T47D (cell line): ENCODE results near the gene CRYGD.
"Not testable (repeated sequence)": the region's sequence is repeated elsewhere in the genome, so short reads cannot be mapped to it uniquely, and the experiment has no call there.

Experiments used
- DNase-seq, 2 experiments: peaks; one replicate each; pipeline versions ENCODE4 v3.0.0 to v3.0.0-alpha.2; 2011 to 2012; ENCODE audit warnings: low read depth in 1 of 2, low spot score in 1 of 2
- JUND ChIP-seq: IDR thresholded peaks from 2 replicates; pipeline ENCODE4 v1.6.1; 2012; ENCODE audit warnings: low read depth
- in situ Hi-C: cut with HindIII; loops from 2 replicates; pipeline ENCODE4 v1.10.0; 2016; ENCODE audit warnings: low sequenced_read_pairs, low pct_unique_long_range_greater_than_20kb

Gene CRYGD

DNA sequence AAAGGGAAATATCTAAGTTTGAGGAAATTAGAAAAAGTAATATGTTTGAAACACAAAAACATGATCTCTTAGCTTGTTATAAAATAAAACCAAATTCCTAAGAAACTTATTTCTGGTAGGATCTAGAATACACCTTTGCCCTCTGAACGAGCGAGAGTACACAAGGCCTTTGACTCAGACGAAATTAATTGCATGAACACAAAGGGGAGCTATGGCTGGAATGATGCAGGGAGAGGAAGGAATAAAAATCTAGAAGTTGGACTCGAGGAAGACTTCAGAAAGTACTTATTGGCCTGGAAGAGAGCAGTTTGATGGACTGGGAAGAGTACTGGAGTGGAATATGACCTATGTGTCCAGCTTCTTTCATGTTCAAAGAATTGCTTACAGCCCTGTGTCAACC lies 927 bp upstream of the CRYGD start:
- TF ChIP-seq JUND = no peak
- in situ Hi-C loops = no loop called here
- DNase-seq = no peak

DNA sequence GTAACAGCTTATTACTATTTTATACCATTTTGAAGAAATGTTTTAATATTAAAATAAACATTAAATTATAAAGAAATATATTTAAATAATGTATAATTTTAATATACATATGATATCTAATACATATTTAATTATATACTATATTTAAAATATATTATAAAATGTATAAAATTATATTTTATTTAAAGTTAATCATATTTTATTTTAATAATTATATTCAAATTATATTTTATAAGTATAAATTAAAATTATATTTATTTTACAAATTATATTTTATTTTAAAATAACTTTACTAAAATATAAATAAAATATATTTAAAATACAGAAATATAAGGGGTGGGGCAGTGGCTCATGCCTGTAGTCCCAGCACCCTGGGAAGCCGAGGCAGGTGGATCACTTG lies 2.1 kb downstream of the CRYGD start:
- in situ Hi-C loops = no loop called here
- no peak for DNase-seq
- no peak for TF ChIP-seq JUND

DNA sequence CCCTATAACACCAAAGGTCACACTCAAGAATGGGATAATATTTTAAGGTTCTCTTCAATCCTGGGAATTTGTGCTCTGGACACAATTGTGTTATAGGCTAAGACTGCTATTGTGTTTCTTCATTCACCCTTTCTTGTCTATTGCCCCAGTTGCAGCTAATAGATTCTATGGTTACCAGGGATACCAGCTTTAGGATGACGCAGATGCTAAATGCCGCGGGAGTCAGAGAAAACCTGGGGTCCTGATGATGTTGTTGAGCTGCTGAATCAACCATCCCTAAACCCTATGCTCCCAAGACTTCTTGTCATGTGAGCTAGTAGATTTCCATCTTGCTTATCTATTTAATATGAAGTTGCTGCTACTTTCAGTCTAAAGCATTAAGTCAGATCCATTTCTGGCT lies 5.4 kb downstream of the CRYGD start:
- no peak for DNase-seq
- in situ Hi-C loops = no loop called here
- no peak for TF ChIP-seq JUND

DNA sequence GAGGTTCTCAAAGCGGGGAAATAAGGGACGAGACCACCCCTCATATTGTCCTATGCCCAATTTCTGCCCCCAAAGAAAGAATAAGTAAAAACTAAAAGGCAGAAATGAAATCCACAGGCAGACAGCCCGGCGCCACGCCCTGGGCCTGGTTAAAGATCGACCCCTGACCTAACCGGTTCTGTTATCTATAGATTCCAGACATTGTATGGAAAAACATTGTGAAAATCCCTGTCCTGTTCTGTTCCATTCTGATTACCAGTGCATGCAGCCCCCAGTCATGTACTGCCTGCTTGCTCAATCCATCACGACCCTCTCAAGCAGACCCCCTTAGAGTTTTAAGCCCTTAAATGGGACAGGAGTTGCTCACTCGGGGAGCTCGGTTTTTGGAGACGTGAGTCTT lies 6.9 kb downstream of the CRYGD start:
- in situ Hi-C loops = not testable (repeated sequence)

DNA sequence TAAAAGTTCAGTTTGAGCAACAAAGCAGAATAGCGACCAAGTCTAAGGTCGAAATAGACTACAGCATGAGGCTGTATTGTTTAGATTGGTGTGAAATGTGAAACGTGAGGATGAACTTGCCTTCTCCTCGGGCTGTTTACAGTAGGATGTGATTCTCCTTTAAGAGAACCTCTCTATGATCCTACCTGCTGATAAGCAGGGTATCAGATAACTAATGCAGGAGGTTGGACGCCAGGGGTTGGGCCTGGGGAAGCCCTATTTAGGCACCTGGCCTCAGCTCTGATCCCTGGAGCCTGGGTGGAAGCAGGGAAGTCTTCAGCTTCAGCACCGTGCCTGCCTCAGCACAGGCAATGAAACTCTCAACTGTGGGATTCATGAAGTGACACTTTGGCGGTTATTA lies 11.4 kb downstream of the CRYGD start:
- in situ Hi-C loops = no loop called here
- DNase-seq = peak in 1 of 2 experiments; percentile 24
- TF ChIP-seq JUND = no peak

More for the DNA sequence above, 6.9 kb downstream of the CRYGD start:
- DNase-seq = not testable (repeated sequence)

DNA sequence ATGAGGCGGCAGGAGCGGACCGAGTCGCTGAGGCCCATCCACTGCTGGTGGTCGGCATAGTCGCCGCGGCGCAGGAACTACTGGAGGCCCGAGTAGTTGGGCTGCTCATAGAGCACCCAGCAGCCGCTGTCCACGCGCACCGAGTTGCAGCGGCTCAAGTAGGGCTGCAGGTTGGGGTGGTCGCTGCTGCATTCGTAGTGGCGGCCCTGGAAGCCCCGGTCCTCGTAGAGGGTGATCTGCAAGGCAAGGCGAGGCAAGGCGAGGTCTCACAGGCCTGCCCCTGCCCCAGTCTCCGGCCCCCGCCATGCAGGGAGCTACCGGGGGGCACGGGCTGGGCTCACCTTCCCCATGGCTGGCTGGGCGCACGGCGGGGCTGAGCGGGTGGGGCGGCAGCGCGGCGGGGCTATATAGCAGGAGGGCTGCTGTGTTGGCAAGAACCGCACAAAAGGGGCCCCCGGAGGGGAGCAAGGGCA lies 12.0 kb downstream of the CRYGD start:
- DNase-seq, in situ Hi-C loops: not testable (repeated sequence)

DNA sequence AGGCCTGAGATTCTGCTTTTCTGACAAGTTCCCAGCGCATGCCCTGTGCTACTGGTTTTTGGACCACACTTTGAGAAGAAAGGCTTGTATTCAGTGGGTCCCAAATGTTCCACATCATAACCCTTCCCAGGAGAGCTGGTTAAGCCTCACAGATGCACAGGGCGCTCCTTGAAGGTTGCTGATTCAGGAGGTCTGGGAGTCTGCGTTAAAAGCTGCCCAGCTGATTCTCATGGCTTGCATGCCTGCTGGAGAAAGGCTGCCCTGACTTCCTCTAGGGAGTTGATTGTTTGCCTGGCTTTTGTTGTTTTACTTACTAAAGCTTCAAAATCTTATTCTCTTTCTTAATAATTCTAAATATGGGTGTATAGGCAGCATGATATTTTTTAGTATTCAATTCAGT lies 20.7 kb downstream of the CRYGD start:
- no peak for DNase-seq
- in situ Hi-C loops = no loop called here
- no peak for TF ChIP-seq JUND

DNA sequence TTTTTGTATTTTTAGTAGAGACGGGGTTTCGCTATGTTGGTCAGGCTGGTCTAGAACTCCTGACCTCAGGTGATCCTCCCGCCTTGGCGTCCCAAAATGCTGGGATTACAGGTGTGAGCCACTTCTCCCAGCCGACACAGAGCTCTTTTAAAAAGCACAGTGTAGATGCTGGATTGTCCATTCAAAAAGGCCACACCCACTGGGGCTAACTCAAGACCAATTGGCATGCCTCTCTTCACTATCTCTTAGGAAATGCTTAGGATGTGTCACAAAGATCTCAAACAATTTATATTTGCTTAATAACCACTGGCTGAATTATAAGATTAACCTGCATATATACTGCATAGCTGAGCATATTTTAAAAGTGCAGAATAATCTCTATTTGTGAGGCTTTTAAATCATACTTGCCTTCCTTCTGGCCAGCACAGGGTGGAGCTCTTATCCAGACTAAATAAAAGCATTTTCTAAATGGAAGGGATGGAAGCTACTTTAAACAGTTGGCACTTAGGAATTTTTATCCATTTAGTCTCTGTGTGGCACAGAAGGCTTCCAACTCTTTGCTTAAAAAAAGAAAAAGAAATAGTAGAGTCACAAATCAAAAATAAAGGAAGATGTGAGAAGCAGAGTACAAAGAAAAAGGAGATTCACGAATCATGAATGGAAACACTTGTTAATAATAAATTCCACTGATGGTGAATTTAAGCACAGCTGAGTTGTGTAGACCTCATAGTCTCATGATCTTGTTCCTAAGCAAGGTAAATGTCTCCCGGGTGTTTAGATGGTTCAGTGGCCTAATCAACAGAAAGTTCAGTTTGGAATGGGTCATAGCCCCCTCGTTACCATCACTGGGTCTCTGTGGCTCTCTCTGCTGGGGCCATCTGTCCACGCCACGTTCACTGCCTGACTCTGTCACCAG lies 22.4 kb downstream of the CRYGD start:
- in situ Hi-C loops = no loop called here
- no peak for TF ChIP-seq JUND

DNA sequence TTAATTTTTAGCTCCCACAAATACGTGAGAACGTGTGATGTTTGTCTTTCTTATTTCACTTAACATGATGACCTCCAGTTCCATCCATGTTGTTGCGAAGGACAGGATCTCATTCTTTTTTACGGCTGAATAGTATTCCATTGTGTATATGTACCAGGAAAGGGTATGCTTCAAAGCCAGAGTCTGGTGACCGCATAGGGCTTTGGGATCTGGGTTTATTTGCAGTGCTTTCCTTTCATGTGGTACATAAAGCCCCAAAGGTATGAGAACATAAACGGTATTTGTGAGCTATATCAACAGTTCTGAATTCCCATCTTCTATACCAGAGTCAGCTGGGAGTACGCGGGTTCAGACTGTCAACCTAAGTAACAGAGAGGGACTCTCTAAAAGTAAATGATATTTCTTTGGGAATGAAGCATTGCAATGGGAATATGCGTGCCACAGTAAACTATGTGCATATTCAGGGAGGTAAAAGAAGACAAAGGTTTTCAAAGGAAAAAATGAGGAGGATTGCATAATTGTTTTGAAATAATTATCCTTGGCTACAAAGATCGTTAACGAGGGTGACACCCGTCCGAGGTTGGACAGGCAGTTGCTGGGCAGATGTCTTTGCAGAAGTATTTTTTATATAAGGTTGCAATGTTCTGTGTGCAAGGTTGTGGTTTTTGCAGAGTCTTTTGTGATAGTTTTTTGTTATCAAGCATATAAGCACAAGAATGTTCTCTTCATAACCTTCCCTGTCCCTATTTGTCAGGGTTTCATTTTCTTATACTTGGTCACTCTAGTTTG lies 24.4 kb downstream of the CRYGD start:
- no peak for TF ChIP-seq JUND
- in situ Hi-C loops = no loop called here
- no peak for DNase-seq

More for the DNA sequence above, 22.4 kb downstream of the CRYGD start:
- DNase-seq = peak in 1 of 2 experiments; percentile 35

DNA sequence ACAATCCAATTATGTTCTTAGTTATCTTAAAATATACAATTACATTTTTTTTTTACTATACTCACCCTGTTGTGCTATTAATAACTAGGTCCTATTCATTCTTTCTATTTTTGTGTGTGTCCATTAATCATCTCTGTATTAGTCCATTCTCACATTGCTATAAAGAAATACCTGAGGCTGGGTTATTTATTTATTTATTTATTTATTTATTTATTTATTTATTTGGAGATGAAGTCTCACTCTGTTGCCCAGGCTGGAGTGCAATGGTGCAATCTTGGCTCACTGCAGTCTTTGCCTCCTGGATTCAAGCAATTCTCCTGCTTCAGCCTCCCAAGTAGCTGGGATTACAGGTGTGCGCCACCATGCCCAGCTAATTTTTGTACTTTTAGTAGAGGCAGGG lies 25.6 kb downstream of the CRYGD start:
- in situ Hi-C loops, DNase-seq: not testable (repeated sequence)

DNA sequence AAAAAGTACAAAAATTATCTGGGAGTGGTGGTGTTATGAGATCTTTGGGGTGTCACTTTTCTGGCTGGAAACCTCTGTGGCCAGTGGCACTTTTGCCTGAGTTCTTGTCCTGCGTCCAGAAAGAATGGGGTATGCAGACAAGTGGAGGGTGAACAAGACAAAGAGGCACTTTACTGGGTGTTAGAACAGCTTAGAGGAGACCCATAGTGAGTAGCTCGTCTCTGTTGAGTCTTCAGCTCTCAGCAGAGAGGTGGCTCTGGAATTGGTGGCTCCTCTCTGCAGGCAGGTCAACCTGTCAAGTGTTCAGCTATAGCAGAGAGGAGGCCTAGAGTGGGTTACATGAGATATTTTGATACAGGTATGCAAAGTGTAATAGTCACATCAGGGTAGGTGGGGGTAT lies 26.1 kb downstream of the CRYGD start:
- in situ Hi-C loops = no loop called here
- TF ChIP-seq JUND = no peak
- DNase-seq = no peak

DNA sequence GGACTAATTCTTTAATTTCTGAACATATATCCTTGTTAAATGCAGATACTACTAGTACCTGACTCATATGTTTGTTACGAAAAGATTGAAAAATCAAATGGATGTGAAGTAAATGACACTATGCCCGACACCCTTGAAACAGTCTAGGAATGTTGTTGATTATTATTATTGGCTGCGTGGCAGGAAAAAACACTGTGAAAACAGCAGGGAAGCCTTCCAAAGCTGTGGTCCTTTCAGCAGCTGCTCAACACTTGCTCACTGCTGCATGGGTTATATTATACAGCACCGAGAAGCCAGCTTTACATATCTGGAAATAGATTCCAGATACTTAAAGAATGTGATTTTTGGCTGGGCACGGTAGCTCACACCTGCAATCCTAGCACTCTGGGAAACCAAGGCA lies 26.5 kb downstream of the CRYGD start:
- in situ Hi-C loops = no loop called here
- no peak for DNase-seq
- TF ChIP-seq JUND = no peak

DNA sequence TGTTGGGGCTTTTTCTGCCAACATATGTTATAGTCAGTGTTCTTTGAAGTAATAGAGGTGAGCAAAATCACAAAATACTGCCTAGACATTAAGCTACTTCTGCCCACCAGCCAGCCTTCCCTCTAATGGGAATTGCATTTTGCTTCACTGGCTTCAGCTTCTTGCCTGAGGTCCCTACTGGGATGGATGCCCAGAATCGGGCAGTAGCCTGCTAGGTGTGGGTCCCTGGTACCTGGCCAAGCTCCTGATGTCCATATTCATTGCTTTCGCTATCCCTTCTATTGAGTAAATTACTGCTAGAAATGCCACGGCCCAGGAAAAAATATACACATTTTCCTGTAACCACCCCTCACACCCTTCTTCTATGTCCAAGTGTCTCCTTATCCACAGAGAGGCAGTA lies 27.0 kb downstream of the CRYGD start:
- in situ Hi-C loops = no loop called here
- no peak for TF ChIP-seq JUND
- DNase-seq = no peak
